C4-2B (cell line): Measurements from ENCODE around the gene EPHB6.

ENCODE experiments used
- H3K27ac ChIP-seq: fragments of 450-650 bp; 2 replicates; pipeline ENCODE4 v1.5.1; 2017
- CTCF ChIP-seq: fragments of 450-650 bp; conservative IDR thresholded peaks from 2 replicates; pipeline ENCODE4 v1.5.1; 2017; ENCODE audit warnings: mild to moderate bottlenecking
- ZFX ChIP-seq: fragments of 450-650 bp; IDR thresholded peaks from 2 replicates; pipeline ENCODE4 v1.6.1; 2017

EPHB6 gene

GRCh38 chr7:142860968-142861367 is 6.1 kb downstream of the EPHB6 start:
- H3K27ac ChIP-seq: no peak overlapping the region
- TF ChIP-seq CTCF: no peak
- TF ChIP-seq ZFX: no peak

- H3K27ac ChIP-seq: no peak overlapping the region
- TF ChIP-seq CTCF (no peak), ZFX (no peak)
Observed at GRCh38 chr7:142862351-142862750, 7.5 kb downstream of the EPHB6 start.

- no peak overlapping the region for H3K27ac ChIP-seq
Observed at GRCh38 chr7:142862786-142863400, 8.0 kb downstream of the EPHB6 start.

GRCh38 chr7:142863891-142864685 is 9.2 kb downstream of the EPHB6 start:
- H3K27ac ChIP-seq: no peak overlapping the region
- TF ChIP-seq CTCF: no peak
- TF ChIP-seq ZFX: no peak

More at GRCh38 chr7:142862786-142863400, 8.0 kb downstream of the EPHB6 start:
- no peak for TF ChIP-seq ZFX
- no peak for TF ChIP-seq CTCF

GRCh38 chr7:142864980-142865747 is 10.3 kb downstream of the EPHB6 start:
- H3K27ac ChIP-seq: no peak overlapping the region

GRCh38 chr7:142865766-142866165 is 10.9 kb downstream of the EPHB6 start:
- TF ChIP-seq ZFX: no peak
- no peak for TF ChIP-seq CTCF

More at GRCh38 chr7:142864980-142865747, 10.3 kb downstream of the EPHB6 start:
- no peak for TF ChIP-seq CTCF
- no peak for TF ChIP-seq ZFX

More at GRCh38 chr7:142865766-142866165, 10.9 kb downstream of the EPHB6 start:
- H3K27ac ChIP-seq: no peak overlapping the region
